Neural progenitor cell (in vitro differentiated cells): Measurements from ENCODE around the gene MID2.

ENCODE experiments used
- CTCF ChIP-seq: fragments of 200-600 bp; sonication (generic); IDR thresholded peaks from 2 replicates; pipeline ENCODE4 v1.5.1; 2017; ENCODE audit warnings: antibody characterized with exemption, mild to moderate bottlenecking
- EZH2 ChIP-seq: fragments of 200-600 bp; sonication (generic); IDR thresholded peaks from 2 replicates; pipeline ENCODE4 v1.6.1; 2017; ENCODE audit warnings: antibody characterized with exemption, mild to moderate bottlenecking, moderate library complexity
- EZH2phosphoT487 ChIP-seq: fragments of 200-600 bp; sonication (generic); IDR thresholded peaks from 2 replicates; pipeline ENCODE4 v1.6.1; 2017; ENCODE audit warnings: antibody characterized with exemption

DNA sequence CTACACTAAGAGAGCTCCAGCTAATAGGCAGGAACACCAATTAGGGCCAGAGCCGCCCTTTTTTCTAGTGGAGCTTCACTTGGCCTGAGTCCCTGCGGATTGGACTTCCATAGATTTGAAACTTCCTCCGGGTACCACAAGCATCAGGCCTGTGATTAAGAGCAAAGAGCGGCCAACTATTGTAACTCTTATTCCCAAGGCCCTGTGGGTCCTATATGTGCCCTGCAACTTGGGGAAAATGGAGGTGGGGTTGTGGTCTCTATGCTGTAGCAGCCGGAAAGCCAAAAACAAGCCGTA, 48.2 kb upstream of the MID2 start, which contains the start of gene NCBP2L:
- TF ChIP-seq CTCF (no peak), EZH2 (no peak), EZH2phosphoT487 (no peak)
